Skeletal muscle tissue (tissue), 4 donors: ENCODE results near the gene LIG3. TPM values are rescaled to one million over a fixed set of nuclear protein-coding genes. Genes with fewer than 3 reads are reported as not detected.
A peak's percentile ranks its signal among the peaks of the same experiment; 100 is the strongest.

ENCODE experiments used
- H3K27ac ChIP-seq: one replicate; pipeline ENCODE4 v1.7.0; 2013; ENCODE audit warnings: mild to moderate bottlenecking, low read depth, low read length, inconsistent platforms
- H3K27me3 ChIP-seq, 3 donors: one replicate each; pipeline ENCODE4 v1.7.0; 2013; ENCODE audit warnings: low read length in 3 of 3; ENCODE audit not compliant: control insufficient read depth in 3 of 3, insufficient read depth in 3 of 3
- H3K36me3 ChIP-seq, 3 donors: one replicate each; pipeline ENCODE4 v1.7.0; 2013; ENCODE audit warnings: low read length in 3 of 3; ENCODE audit not compliant: control insufficient read depth in 3 of 3, insufficient read depth in 3 of 3
- H3K4me1 ChIP-seq, 3 donors: one replicate each; pipeline ENCODE4 v1.7.0; 2013; ENCODE audit warnings: low read length in 3 of 3, mild to moderate bottlenecking in 3 of 3; ENCODE audit not compliant: control insufficient read depth in 3 of 3, insufficient read depth in 3 of 3
- H3K4me3 ChIP-seq, 3 donors: one replicate each; pipeline ENCODE4 v1.7.0; 2013; ENCODE audit warnings: low read length in 3 of 3
- H3K9ac ChIP-seq, 3 donors: one replicate each; pipeline ENCODE4 v1.7.0; 2013; ENCODE audit warnings: low read length in 3 of 3, mild to moderate bottlenecking in 3 of 3, moderate library complexity in 2 of 3, low read depth in 1 of 3
- H3K9me3 ChIP-seq, 3 donors: one replicate each; pipeline ENCODE4 v1.7.0; 2013; ENCODE audit warnings: low read length in 3 of 3; ENCODE audit not compliant: control insufficient read depth in 3 of 3
- total RNA-seq: library from RNA; depleted of rRNA; stranded (reverse); fragments of >200 nt; gene quantifications from one replicate; pipeline ENCODE4 v1.2.3, GENCODE V29; 2014
- donor health status: Osteomylitis.

LIG3 gene
- total RNA-seq, 1 donor from 2014 or later = 36.5 TPM

- peaks cover 13 to 27% (median 19%) of the 10 kb centered on the region in 3 donors for H3K4me1 ChIP-seq
- H3K27ac ChIP-seq = peak overlapping the region; percentile 96
- peak overlapping the region; percentile 68 to 81 (median 79) for H3K4me3 ChIP-seq
- peaks cover 2 to 7% (median 7%) of the 10 kb centered on the region in 3 donors for H3K36me3 ChIP-seq
- peak overlapping the region; percentile 69 to 91 (median 86) for H3K9ac ChIP-seq
- H3K27me3 ChIP-seq = no peaks in the 10 kb centered on the region
- no peaks in the 10 kb centered on the region for H3K9me3 ChIP-seq
Observed at GRCh38 chr17:34980681-34981537, 597 bp downstream of the LIG3 start.

- H3K4me1 ChIP-seq = peaks cover 13 to 27% (median 19%) of the 10 kb centered on the region in 3 donors
- H3K4me3 ChIP-seq = peak overlapping the region; percentile 68 to 81 (median 79)
- no peaks in the 10 kb centered on the region for H3K9me3 ChIP-seq
- no peaks in the 10 kb centered on the region for H3K27me3 ChIP-seq
- H3K36me3 ChIP-seq = peaks cover 2 to 13% (median 10%) of the 10 kb centered on the region in 3 donors
- peak overlapping the region; percentile 69 to 91 (median 86) for H3K9ac ChIP-seq
- peak overlapping the region; percentile 96 for H3K27ac ChIP-seq
Observed at GRCh38 chr17:34981538-34982241, 1.4 kb downstream of the LIG3 start.

DNA sequence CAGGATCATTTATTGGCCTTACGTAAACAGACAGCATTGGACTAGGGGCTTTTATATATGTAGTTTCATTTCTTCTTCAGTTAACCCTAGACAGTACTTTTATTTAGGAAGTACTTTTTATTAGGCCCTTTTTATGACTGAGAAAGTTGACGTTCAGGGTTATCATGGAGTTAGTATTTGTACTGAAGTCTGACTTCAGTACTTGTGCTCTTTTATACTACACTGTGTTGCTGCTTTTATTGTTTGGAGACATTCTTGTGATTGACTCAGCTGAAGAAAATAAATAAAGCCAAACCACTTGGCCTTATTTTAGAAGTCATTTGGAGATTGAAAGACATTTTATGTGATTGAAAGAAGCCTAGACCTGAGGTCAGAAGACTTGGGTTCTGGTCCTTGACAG, 6.9 kb downstream of the LIG3 start:
- Histone ChIP-seq H3K9ac (no peak overlapping the region), H3K36me3 (peaks cover 19 to 56% (median 34%) of the 10 kb centered on the region in 3 donors), H3K4me3 (no peak overlapping the region), H3K4me1 (peaks cover 0 to 7% (median 4%) of the 10 kb centered on the region in 3 donors), H3K27ac (no peak overlapping the region), H3K9me3 (no peaks in the 10 kb centered on the region), H3K27me3 (no peaks in the 10 kb centered on the region)

DNA sequence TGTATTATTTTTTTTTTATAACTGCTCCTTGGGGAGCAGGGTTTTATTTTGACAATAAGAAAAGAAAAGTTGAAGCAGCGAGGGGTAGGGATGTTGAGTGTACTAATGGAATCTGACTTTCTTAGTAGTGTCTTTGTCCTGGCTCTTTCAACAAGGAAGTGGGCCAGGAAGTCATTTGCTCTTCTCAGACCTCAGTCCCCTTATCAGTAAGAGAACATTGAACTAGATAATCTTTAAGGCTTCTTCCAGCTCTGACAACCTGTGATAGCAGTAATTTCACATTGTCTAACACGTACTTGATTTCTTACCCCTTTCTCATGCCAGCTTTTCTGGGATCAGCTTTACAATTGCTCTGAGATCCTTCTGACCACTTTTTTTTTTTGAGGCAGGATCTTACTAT, 8.3 kb downstream of the LIG3 start:
- Histone ChIP-seq H3K9ac (no peak overlapping the region), H3K9me3 (no peaks in the 10 kb centered on the region), H3K27ac (no peak overlapping the region), H3K27me3 (no peaks in the 10 kb centered on the region), H3K4me1 (no peaks in the 10 kb centered on the region), H3K36me3 (peaks cover 30 to 68% (median 44%) of the 10 kb centered on the region in 3 donors), H3K4me3 (no peak overlapping the region)

DNA sequence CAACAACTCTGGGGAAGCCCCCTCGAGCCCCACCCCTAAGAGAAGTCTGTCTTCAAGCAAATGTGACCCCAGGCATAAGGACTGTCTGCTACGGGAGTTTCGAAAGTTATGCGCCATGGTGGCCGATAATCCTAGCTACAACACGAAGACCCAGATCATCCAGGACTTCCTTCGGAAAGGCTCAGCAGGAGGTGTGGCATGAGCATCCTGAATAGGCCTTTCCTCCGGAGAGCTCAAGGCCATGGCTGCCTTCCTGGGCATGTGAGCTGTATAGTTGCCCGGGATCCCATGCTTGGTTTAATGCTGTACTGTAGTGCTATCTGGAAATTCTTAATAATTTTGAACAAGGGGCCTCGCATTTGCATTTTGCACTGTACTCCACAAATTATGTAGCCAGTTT, 9.2 kb downstream of the LIG3 start:
- Histone ChIP-seq H3K4me1 (no peaks in the 10 kb centered on the region), H3K9me3 (no peaks in the 10 kb centered on the region), H3K27me3 (no peaks in the 10 kb centered on the region), H3K27ac (no peak overlapping the region), H3K9ac (no peak overlapping the region), H3K36me3 (peaks cover 38 to 76% (median 43%) of the 10 kb centered on the region in 3 donors), H3K4me3 (no peak overlapping the region)

GRCh38 chr17:34990921-34991365, 10.6 kb downstream of the LIG3 start:
- Histone ChIP-seq H3K4me3 (no peak overlapping the region), H3K4me1 (no peaks in the 10 kb centered on the region), H3K27ac (no peak overlapping the region), H3K9ac (no peak overlapping the region), H3K9me3 (no peaks in the 10 kb centered on the region), H3K27me3 (no peaks in the 10 kb centered on the region), H3K36me3 (peaks cover 47 to 85% (median 57%) of the 10 kb centered on the region in 3 donors)

- Histone ChIP-seq H3K4me3 (no peak overlapping the region), H3K27me3 (no peaks in the 10 kb centered on the region), H3K36me3 (peaks cover 53 to 87% (median 58%) of the 10 kb centered on the region in 3 donors), H3K9me3 (no peaks in the 10 kb centered on the region), H3K27ac (no peak overlapping the region), H3K4me1 (no peaks in the 10 kb centered on the region), H3K9ac (no peak overlapping the region)
Observed at GRCh38 chr17:34991606-34992005, 11.3 kb downstream of the LIG3 start.

DNA sequence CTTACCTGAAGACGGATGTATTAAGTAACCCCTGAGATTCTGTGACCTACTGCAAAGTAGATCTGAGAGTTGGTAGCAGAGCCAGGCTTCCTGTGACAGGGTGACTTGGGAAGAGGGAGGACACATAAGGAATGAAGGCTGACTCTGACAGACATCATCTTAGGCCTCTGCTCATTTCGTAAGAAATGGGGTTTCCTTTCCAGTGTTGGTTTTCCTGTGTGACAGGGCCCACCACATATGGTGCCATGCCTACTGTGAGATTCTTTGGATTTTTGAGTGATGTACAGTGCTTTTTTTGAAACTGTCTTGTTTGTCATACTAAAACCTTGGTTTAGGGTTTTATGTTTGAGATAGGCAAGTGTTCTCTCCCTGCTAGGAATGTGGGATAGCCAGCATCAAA, 12.7 kb downstream of the LIG3 start:
- no peak overlapping the region for H3K27ac ChIP-seq
- no peaks in the 10 kb centered on the region for H3K9me3 ChIP-seq
- no peak overlapping the region for H3K9ac ChIP-seq
- H3K4me3 ChIP-seq = no peak overlapping the region
- peaks cover 58 to 84% (median 63%) of the 10 kb centered on the region in 3 donors for H3K36me3 ChIP-seq
- H3K27me3 ChIP-seq = no peaks in the 10 kb centered on the region
- peaks cover 8 to 11% (median 10%) of the 10 kb centered on the region in 3 donors for H3K4me1 ChIP-seq

DNA sequence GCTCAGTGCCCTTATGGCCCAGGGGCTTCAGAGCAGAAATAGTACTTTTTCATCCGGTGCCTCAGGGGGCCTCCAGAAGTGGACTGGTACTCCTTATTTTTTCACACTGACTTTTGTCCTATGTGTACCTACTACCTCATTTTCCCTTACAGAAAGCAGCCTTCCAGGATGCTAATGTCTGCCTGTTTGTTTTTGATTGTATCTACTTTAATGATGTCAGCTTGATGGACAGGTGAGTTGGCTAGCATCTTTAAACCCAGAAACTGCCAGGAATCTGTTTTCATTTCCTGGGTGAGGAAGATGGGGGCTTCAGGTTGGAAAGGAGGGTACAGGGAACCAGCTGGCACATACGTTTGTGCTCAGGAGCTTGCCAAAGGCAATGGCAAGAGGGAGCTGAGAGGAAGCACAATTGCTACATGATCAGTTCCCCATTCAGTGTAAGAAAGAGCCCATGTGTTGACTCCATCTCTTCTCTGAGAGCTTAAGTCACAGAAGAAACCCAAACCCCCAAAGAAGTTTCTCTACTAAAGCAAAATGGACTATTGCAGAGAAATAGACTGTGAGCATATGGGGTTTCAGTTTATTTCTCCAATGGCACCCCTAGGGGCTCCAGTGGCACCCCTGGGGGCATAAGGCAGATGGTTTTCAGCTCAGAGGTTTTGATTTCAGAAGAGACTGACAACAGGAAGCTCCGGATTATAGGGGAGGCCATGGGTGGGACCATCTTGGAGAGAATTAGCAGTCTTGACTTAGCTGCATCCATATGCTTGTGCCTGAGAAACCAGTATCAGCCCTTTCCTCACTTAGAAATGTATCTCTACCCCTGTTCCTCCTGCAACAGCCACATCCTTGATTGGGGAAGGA, 16.3 kb downstream of the LIG3 start:
- H3K4me3 ChIP-seq = no peak overlapping the region
- H3K9ac ChIP-seq = no peak overlapping the region
- no peaks in the 10 kb centered on the region for H3K27me3 ChIP-seq
- peaks cover 8 to 17% (median 13%) of the 10 kb centered on the region in 3 donors for H3K4me1 ChIP-seq
- no peaks in the 10 kb centered on the region for H3K9me3 ChIP-seq
- peaks cover 73 to 84% (median 74%) of the 10 kb centered on the region in 3 donors for H3K36me3 ChIP-seq
- no peak overlapping the region for H3K27ac ChIP-seq
